Effector memory CD8-positive, alpha-beta T cell (primary cell): Measurements from ENCODE around the gene P4HA1.
"Not testable (repeated sequence)": the region's sequence is repeated elsewhere in the genome, so short reads cannot be mapped to it uniquely, and the experiment has no call there.

Experiments used
- ATAC-seq: fragments of 150-1000 bp; cut with Tn5 transposase; replicated peaks from 2 replicates; pipeline ENCODE4 v1.10.0; 2021; ENCODE audit warnings: mild to moderate bottlenecking, moderate library complexity
- DNase-seq, 3 experiments: peaks; one replicate each; pipeline ENCODE4 v3.0.0; 2021
- H3K27ac Mint-ChIP-seq, 2 donors: one replicate each; pipeline ENCODE4 v1.8.0; 2022; ENCODE audit warnings: mild to moderate bottlenecking in 2 of 2, mixed read lengths in 2 of 2, moderate library complexity in 2 of 2
- H3K27me3 Mint-ChIP-seq, 2 donors: one replicate each; pipeline ENCODE4 v1.8.0; 2022; ENCODE audit warnings: mixed read lengths in 2 of 2
- H3K36me3 Mint-ChIP-seq: one replicate; pipeline ENCODE4 v1.8.0; 2022; ENCODE audit warnings: mild to moderate bottlenecking, moderate library complexity, mixed read lengths; ENCODE audit not compliant: insufficient read depth
- H3K4me1 Mint-ChIP-seq, 2 donors: one replicate each; pipeline ENCODE4 v1.8.0; 2022; ENCODE audit warnings: low read depth in 2 of 2, mixed read lengths in 2 of 2
- H3K4me3 Mint-ChIP-seq, 2 donors: one replicate each; pipeline ENCODE4 v1.8.0; 2022; ENCODE audit warnings: mild to moderate bottlenecking in 2 of 2, mixed read lengths in 2 of 2, moderate library complexity in 2 of 2
- H3K9me3 Mint-ChIP-seq, 2 donors: one replicate each; pipeline ENCODE4 v1.8.0; 2022; ENCODE audit warnings: mixed read lengths in 2 of 2

P4HA1 gene

DNA sequence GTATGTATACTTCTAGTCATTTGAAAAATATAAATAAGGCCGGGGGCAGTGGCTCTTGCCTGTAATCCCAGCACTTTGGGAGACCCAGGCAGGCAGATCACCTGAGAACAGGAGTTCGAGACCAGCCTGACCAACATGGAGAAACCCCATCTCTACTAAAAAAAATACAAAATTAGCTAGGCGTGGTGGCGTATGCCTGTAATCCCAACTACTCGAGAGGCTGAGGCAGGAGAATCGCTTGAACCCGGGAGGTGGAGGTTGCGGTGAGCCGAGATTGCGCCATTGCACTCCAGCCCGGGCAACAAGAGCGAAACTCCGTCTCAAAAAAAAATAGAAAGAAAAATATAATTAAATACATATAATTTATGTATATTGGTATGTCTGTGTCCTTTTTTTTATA is 15.4 kb upstream of the P4HA1 start:
- H3K27me3 Mint-ChIP-seq, H3K27ac Mint-ChIP-seq, ATAC-seq, H3K36me3 Mint-ChIP-seq, H3K4me1 Mint-ChIP-seq, H3K4me3 Mint-ChIP-seq, H3K9me3 Mint-ChIP-seq, DNase-seq: not testable (repeated sequence)

DNA sequence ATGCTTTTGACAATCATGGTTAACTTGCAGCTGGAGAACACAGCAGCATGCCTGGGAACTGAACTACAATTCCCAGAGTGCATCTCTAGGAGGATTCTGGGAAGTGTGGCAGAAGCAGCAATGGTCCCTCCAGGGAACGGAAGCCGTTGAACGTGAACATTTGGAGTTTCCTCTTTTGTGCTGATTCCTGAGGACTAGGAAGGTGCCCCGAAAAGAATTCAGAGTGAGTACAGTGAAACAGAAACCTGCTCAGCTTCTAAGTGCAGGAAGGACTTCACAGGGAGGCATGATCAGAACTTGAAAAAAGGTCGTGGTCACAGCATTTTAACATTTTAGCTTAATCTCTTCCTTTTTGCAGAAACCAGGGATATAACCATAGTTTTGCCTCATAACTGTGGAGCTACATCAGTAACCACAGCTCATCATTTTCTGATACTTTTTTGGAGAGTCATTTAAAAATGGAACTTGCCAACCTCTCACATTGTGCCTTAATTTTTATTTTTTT is 13.7 kb upstream of the P4HA1 start, which contains the start of gene NUDT13:
NUDT13 (plus strand) TSS at position 111 of the 505 bp plus-strand sequence. CDS start 3,911 bp downstream, outside the sequence.
- Mint-ChIP-seq H3K4me3 (peak within 1 kb of the TSS; percentile 82 to 84), H3K27ac (peak within 1 kb of the TSS; percentile 85 to 92), H3K4me1 (peaks cover 3 to 5% of the 10 kb centered on the region in 2 donors), H3K36me3 (peaks cover 4% of the 10 kb centered on the region), H3K27me3 (no peaks in the 10 kb centered on the region), H3K9me3 (peaks cover 0 to 2% of the 10 kb centered on the region in 2 donors)
- DNase-seq (peak; percentile 20 to 32 (median 26)), ATAC-seq (peak; percentile 92)

DNA sequence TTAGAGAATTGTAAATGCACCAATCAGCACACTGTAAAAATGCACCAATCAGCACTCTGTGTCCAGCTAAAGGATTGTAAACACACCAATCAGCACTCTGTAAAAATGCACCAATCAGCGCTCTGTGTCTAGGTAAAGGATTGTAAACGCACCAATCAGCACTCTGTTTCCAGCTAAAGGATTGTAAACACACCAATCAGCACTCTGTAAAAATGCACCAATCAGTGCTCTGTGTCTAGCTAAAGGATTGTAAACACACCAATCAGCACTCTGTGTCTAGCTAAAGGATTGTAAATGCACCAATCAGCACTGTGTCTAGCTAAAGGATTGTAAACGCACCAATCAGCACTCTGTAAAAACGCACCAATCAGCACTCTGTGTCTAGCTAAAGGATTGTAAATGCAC is 12.6 kb upstream of the P4HA1 start:
- H3K9me3 Mint-ChIP-seq, H3K4me3 Mint-ChIP-seq, H3K27ac Mint-ChIP-seq, H3K36me3 Mint-ChIP-seq, ATAC-seq, H3K4me1 Mint-ChIP-seq, H3K27me3 Mint-ChIP-seq, DNase-seq: not testable (repeated sequence)

DNA sequence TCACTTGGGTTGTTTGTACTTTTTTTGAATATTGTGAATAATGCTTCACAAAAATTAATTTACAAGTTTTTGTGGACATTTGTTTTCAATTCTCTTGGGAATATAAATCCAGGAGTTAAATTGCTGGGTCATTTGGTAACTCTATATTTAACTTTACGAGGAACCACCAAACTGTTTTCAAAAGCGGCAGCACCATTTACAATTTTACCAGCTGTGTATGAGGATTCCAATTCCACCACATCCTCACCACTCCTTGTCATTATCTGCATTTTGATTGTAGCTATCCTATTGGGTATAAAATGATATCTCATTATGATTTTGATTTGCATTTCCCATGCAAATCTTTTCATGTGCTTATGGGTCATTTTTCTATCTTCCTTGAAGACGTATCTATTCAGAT is 9.6 kb upstream of the P4HA1 start:
- peaks cover 3 to 5% of the 10 kb centered on the region in 2 donors for H3K4me1 Mint-ChIP-seq
- H3K4me3 Mint-ChIP-seq, result no peak overlapping the region
- H3K9me3 Mint-ChIP-seq, result peaks cover 0 to 2% of the 10 kb centered on the region in 2 donors
- ATAC-seq, result no peak
- no peaks in the 10 kb centered on the region for H3K27me3 Mint-ChIP-seq
- H3K36me3 Mint-ChIP-seq, result no peaks in the 10 kb centered on the region
- no peak for DNase-seq
- no peak overlapping the region for H3K27ac Mint-ChIP-seq

DNA sequence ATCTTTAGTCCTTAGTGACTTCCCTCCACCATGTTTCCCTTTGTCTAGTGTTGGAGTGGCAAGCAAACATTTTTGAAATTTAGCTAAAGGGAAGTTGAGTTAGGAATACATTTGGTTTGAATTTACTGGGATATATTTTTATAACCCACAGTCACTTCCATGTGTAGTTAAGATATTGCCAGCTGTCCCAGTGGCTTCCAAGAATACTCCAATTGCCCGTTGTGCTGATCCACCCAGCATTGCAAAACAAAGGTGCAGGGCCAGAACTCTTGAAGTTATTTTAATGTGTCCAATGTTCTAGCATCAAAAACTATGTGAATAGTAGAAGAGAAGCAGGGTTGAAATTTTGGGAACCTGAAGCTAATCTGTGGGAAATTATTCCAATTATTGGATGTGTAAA is 2.5 kb upstream of the P4HA1 start:
- Mint-ChIP-seq H3K27ac (no peak overlapping the region), H3K4me3 (no peak overlapping the region), H3K27me3 (no peaks in the 10 kb centered on the region), H3K4me1 (peaks cover 8 to 20% of the 10 kb centered on the region in 2 donors), H3K9me3 (no peaks in the 10 kb centered on the region), H3K36me3 (peaks cover 26% of the 10 kb centered on the region)
- ATAC-seq, result no peak
- no peak for DNase-seq

DNA sequence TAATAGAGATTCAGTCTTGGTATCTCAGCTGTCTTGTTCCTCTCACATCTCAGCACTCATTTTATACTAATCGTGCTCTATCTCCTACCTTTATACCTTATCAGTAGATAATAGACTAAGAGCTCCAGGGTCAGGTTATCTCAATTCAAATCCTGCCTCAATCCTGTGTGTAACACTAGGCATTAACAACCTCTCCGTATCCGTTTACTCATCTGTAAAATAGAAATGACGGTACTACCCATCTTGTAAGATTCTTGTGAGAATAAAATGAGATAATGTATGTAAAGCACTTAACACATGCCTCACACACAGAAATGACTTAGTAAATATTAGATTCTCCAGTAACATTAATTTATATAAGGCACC is 622 bp upstream of the P4HA1 start:
- Mint-ChIP-seq H3K27ac (peak overlapping the region; percentile 98), H3K36me3 (peaks cover 26% of the 10 kb centered on the region), H3K27me3 (no peaks in the 10 kb centered on the region), H3K9me3 (no peaks in the 10 kb centered on the region), H3K4me1 (peaks cover 8 to 20% of the 10 kb centered on the region in 2 donors), H3K4me3 (peak overlapping the region; percentile 97 to 99)
- no peak for ATAC-seq
- no peak for DNase-seq

DNA sequence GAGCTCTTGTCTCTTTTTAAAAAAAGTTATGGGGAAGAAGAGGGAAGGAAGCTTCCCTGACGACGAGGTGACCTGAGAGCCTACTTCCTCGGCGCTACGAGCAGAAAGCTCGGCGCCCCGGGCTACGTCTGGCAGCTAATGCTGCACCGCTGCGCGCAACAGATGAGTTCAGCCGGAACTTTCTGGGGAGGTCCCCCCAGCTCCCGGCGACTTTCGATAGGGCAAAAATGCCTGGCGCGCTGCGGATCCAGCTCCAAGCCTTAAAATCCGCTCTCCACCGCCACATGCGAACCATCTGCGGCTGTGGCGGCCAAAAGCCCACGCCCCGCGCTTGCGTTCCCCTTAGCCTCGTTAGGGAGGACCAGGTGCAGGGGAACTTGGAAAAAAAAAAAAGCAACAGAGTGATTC is 621 bp downstream of the P4HA1 start:
- DNase-seq (peak; percentile 66 to 69 (median 66)), ATAC-seq (peak; percentile 49)
- peaks cover 8 to 27% of the 10 kb centered on the region in 2 donors for H3K4me1 Mint-ChIP-seq
- peak overlapping the region; percentile 98 for H3K27ac Mint-ChIP-seq
- no peaks in the 10 kb centered on the region for H3K9me3 Mint-ChIP-seq
- H3K4me3 Mint-ChIP-seq, result peak overlapping the region; percentile 97 to 99
- peaks cover 26% of the 10 kb centered on the region for H3K36me3 Mint-ChIP-seq
- H3K27me3 Mint-ChIP-seq, result no peaks in the 10 kb centered on the region

DNA sequence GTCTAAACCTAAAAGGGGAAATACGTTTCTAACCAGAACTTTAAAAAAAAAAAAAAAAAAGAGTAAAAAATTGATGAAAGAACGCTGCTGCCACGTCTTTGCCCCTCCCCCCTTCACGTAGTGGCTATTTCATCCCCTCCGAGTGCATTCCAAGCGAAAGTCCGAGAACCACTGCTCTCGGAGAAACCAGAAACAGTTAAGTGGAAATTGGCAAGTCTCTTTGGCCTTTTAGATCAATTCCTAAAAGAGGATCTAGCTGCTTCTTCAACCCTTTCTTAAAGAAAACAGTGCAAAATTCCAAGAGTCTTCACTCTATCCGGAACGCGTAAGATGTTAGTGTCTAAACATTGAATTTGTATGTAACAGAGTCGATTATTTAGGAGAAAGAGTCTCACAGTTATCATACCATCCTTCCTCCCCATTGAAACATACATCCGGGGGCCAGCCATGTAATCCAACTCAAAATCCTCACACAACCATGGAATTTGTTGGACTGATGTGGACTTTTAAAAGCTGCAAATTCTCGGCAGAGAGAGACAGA is 1.1 kb downstream of the P4HA1 start:
- Mint-ChIP-seq H3K27ac (peak overlapping the region; percentile 98), H3K4me1 (peaks cover 8 to 27% of the 10 kb centered on the region in 2 donors), H3K4me3 (peak overlapping the region; percentile 97 to 99), H3K36me3 (peaks cover 29% of the 10 kb centered on the region), H3K27me3 (no peaks in the 10 kb centered on the region), H3K9me3 (no peaks in the 10 kb centered on the region)
- peak; percentile 4 to 23 (median 23) for DNase-seq
- ATAC-seq, result no peak

GRCh38 chr10:73094986-73095480 is 1.6 kb downstream of the P4HA1 start:
- peaks cover 8 to 27% of the 10 kb centered on the region in 2 donors for H3K4me1 Mint-ChIP-seq

GRCh38 chr10:73093922-73094850 is 2.5 kb downstream of the P4HA1 start:
- ATAC-seq (no peak), DNase-seq (no peak)
- no peaks in the 10 kb centered on the region for H3K27me3 Mint-ChIP-seq
- no peaks in the 10 kb centered on the region for H3K9me3 Mint-ChIP-seq
- H3K4me1 Mint-ChIP-seq, result peaks cover 8 to 27% of the 10 kb centered on the region in 2 donors
- peak overlapping the region in 1 of 2 donors; percentile 97 for H3K4me3 Mint-ChIP-seq
- no peak overlapping the region for H3K27ac Mint-ChIP-seq
- H3K36me3 Mint-ChIP-seq, result peaks cover 30% of the 10 kb centered on the region

More at GRCh38 chr10:73094986-73095480, 1.6 kb downstream of the P4HA1 start:
- Mint-ChIP-seq H3K4me3 (peak overlapping the region; percentile 97 to 99), H3K27ac (peak overlapping the region; percentile 98), H3K36me3 (peaks cover 30% of the 10 kb centered on the region), H3K9me3 (no peaks in the 10 kb centered on the region), H3K27me3 (no peaks in the 10 kb centered on the region)
- ATAC-seq (no peak), DNase-seq (no peak)

- Mint-ChIP-seq H3K36me3 (peaks cover 30% of the 10 kb centered on the region), H3K27me3 (no peaks in the 10 kb centered on the region), H3K4me1 (peaks cover 8 to 27% of the 10 kb centered on the region in 2 donors), H3K9me3 (no peaks in the 10 kb centered on the region), H3K4me3 (peak overlapping the region in 1 of 2 donors; percentile 41), H3K27ac (no peak overlapping the region)
- DNase-seq (no peak), ATAC-seq (no peak)
These were observed 3.8 kb downstream of the P4HA1 start for GRCh38 chr10:73092830-73093229.

GRCh38 chr10:73088304-73088703 is 8.4 kb downstream of the P4HA1 start:
- ATAC-seq, result no peak
- H3K4me3 Mint-ChIP-seq, result no peak overlapping the region
- H3K27ac Mint-ChIP-seq, result no peak overlapping the region
- no peaks in the 10 kb centered on the region for H3K27me3 Mint-ChIP-seq
- H3K4me1 Mint-ChIP-seq, result peaks cover 0 to 13% of the 10 kb centered on the region in 2 donors
- no peaks in the 10 kb centered on the region for H3K9me3 Mint-ChIP-seq
- DNase-seq, result no peak
- peaks cover 4% of the 10 kb centered on the region for H3K36me3 Mint-ChIP-seq

GRCh38 chr10:73086816-73087215 is 9.8 kb downstream of the P4HA1 start:
- Mint-ChIP-seq H3K9me3 (no peaks in the 10 kb centered on the region), H3K27me3 (no peaks in the 10 kb centered on the region)

More at GRCh38 chr10:73086816-73087215, 9.8 kb downstream of the P4HA1 start:
- Mint-ChIP-seq H3K4me3 (no peak overlapping the region), H3K27ac (no peak overlapping the region), H3K36me3 (peaks cover 4% of the 10 kb centered on the region), H3K4me1 (peaks cover 2 to 14% of the 10 kb centered on the region in 2 donors)
- no peak for ATAC-seq
- DNase-seq, result no peak
